Measurements from ENCODE around the gene KCNJ6. TPM values are rescaled to one million over a fixed set of nuclear protein-coding genes. Genes with fewer than 3 reads are reported as not detected.

Gene KCNJ6
- total and polyA plus RNA-seq, 4 donors = 0.16 TPM; not detected in 3

- intact Hi-C loops (cut with DNase I) = no loop called here
- 45 to 57% methylated on average over 5 of the region's 5 CpGs for WGBS, 2 donors
- H3K9me3 ChIP-seq (ENCODE audit: control insufficient read depth, low read length) = no peaks in the 10 kb centered on the region
Measured at GRCh38 chr21:37896788-37897187, 19.5 kb downstream of the KCNJ6 start.

DNA sequence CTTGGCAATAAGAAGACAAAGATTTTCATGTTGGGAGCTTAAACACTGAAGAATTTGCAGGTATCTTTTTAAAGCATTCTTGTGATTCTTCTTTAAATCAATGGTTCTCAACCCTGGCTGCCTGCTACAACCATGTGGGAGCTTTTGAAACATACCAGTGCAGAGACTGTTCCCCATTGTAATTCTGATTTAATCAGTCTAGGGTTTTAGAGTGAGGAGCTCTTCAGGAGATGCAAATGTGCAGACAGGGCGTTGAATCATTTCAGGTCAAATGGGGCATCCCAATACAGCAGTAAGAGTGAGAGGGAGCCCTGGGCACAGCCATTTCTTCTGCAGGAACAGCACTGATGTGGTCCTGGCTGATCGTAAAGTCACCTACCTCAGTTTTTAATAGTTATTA is 24.3 kb downstream of the KCNJ6 start:
- no peaks in the 10 kb centered on the region for H3K27me3 ChIP-seq (ENCODE audit: control insufficient read depth in 1 of 2, insufficient read depth in 2 of 2, low read length in 1 of 2)
- 49 to 65% methylated on average over 2 of the region's 2 CpGs for whole genome bisulfite sequencing, 2 donors
- H3K9me3 ChIP-seq (ENCODE audit: control insufficient read depth, low read length) = no peaks in the 10 kb centered on the region
- DNase-seq (no peak), ATAC-seq (ENCODE audit: low FRiP score) (no peak)
- intact Hi-C loops (cut with DNase I) = no loop called here
- H3K36me3 ChIP-seq (ENCODE audit: control insufficient read depth in 1 of 2, insufficient read depth in 2 of 2, low read length in 1 of 2) = no peaks in the 10 kb centered on the region
- H3K4me1 ChIP-seq (ENCODE audit: control insufficient read depth in 1 of 2, insufficient read depth in 2 of 2, low read length in 2 of 2) = no peaks in the 10 kb centered on the region
- H3K27ac ChIP-seq (ENCODE audit: low read depth in 1 of 2, low read length in 2 of 2) = no peak overlapping the region
- H3K4me3 ChIP-seq (ENCODE audit: low read length in 2 of 2) = no peak overlapping the region

More at GRCh38 chr21:37896788-37897187, 19.5 kb downstream of the KCNJ6 start:
- DNase-seq (no peak), ATAC-seq (ENCODE audit: low FRiP score) (no peak)
- H3K27ac ChIP-seq (ENCODE audit: low read depth in 1 of 2, low read length in 2 of 2) = no peak overlapping the region
- H3K4me3 ChIP-seq (ENCODE audit: low read length in 2 of 2) = no peak overlapping the region
- H3K36me3 ChIP-seq (ENCODE audit: control insufficient read depth in 1 of 2, insufficient read depth in 2 of 2, low read length in 1 of 2) = no peaks in the 10 kb centered on the region
- H3K27me3 ChIP-seq (ENCODE audit: control insufficient read depth in 1 of 2, insufficient read depth in 2 of 2, low read length in 1 of 2) = no peaks in the 10 kb centered on the region
- no peaks in the 10 kb centered on the region for H3K4me1 ChIP-seq (ENCODE audit: control insufficient read depth in 1 of 2, insufficient read depth in 2 of 2, low read length in 2 of 2)

DNA sequence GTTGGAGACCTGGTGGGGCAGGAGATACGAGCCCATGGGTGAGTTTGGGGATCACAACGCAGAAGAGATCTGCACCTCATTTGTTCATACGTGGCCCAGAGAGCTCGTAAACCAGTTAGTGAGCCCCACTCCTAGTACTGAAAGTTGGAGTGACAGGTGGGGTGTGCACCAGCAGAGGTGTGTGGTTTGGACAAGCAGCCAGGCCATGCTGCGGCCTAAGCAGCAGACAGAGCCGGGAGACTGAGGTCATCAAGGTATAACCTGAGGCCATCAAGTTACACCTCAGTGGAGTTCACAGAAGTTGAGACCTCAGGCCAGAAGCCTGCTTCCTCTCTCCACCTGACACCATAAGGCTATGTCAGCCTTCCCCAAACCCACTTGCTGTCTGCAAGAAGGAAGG is 27.6 kb downstream of the KCNJ6 start:
- Histone ChIP-seq H3K4me1 (ENCODE audit: control insufficient read depth in 1 of 2, insufficient read depth in 2 of 2, low read length in 2 of 2) (no peaks in the 10 kb centered on the region), H3K27me3 (ENCODE audit: control insufficient read depth in 1 of 2, insufficient read depth in 2 of 2, low read length in 1 of 2) (no peaks in the 10 kb centered on the region), H3K4me3 (ENCODE audit: low read length in 2 of 2) (no peak overlapping the region), H3K36me3 (ENCODE audit: control insufficient read depth in 1 of 2, insufficient read depth in 2 of 2, low read length in 1 of 2) (no peaks in the 10 kb centered on the region), H3K9me3 (ENCODE audit: control insufficient read depth, low read length) (peaks cover 4% of the 10 kb centered on the region), H3K27ac (ENCODE audit: low read depth in 1 of 2, low read length in 2 of 2) (no peak overlapping the region)
- intact Hi-C loops (cut with DNase I) = no loop called here
- 76 to 89% methylated on average over 6 of the region's 6 CpGs for WGBS, 2 donors
- ATAC-seq (ENCODE audit: low FRiP score) (no peak), DNase-seq (no peak)

GRCh38 chr21:37886726-37887299 is 29.4 kb downstream of the KCNJ6 start:
- intact Hi-C loops (cut with DNase I) = no loop called here
- DNase-seq (no peak), ATAC-seq (ENCODE audit: low FRiP score) (no peak)
- 79 to 83% methylated on average over 3 of the region's 3 CpGs for WGBS, 2 donors
- Histone ChIP-seq H3K27ac (ENCODE audit: low read depth in 1 of 2, low read length in 2 of 2) (no peak overlapping the region), H3K36me3 (ENCODE audit: control insufficient read depth in 1 of 2, insufficient read depth in 2 of 2, low read length in 1 of 2) (no peaks in the 10 kb centered on the region), H3K4me1 (ENCODE audit: control insufficient read depth in 1 of 2, insufficient read depth in 2 of 2, low read length in 2 of 2) (no peaks in the 10 kb centered on the region), H3K27me3 (ENCODE audit: control insufficient read depth in 1 of 2, insufficient read depth in 2 of 2, low read length in 1 of 2) (no peaks in the 10 kb centered on the region), H3K4me3 (ENCODE audit: low read length in 2 of 2) (no peak overlapping the region), H3K9me3 (ENCODE audit: control insufficient read depth, low read length) (peaks cover 4% of the 10 kb centered on the region)

DNA sequence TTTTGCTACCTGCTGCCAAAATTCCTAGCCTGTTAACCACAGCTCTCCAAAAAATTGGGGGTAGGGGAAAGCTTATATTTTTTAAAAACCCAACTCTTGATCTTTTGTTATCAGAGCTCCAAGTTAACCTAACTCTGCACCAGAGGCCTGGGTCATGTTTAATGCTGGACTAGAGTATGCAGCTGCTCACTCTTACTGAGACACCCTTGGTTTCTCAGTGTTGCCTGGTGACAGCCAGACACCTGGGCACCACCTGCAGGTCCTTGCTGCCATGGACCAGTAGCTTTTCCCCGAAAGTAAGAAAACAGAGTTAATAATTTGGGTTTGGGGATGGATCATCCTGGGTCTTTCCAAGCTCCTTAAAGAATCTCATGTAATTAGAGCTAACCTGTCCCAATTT is 30.1 kb downstream of the KCNJ6 start:
- Histone ChIP-seq H3K27ac (ENCODE audit: low read depth in 1 of 2, low read length in 2 of 2) (no peak overlapping the region), H3K36me3 (ENCODE audit: control insufficient read depth in 1 of 2, insufficient read depth in 2 of 2, low read length in 1 of 2) (no peaks in the 10 kb centered on the region), H3K4me3 (ENCODE audit: low read length in 2 of 2) (no peak overlapping the region), H3K4me1 (ENCODE audit: control insufficient read depth in 1 of 2, insufficient read depth in 2 of 2, low read length in 2 of 2) (no peaks in the 10 kb centered on the region), H3K9me3 (ENCODE audit: control insufficient read depth, low read length) (peaks cover 4% of the 10 kb centered on the region), H3K27me3 (ENCODE audit: control insufficient read depth in 1 of 2, insufficient read depth in 2 of 2, low read length in 1 of 2) (no peaks in the 10 kb centered on the region)
- no peak for ATAC-seq (ENCODE audit: low FRiP score)
- DNase-seq = no peak
- intact Hi-C loops (cut with DNase I) = no loop called here
- 87 to 88% methylated on average over 1 of the region's 1 CpG for WGBS, 2 donors

GRCh38 chr21:37878946-37879660 is 37.2 kb downstream of the KCNJ6 start:
- Histone ChIP-seq H3K27ac (ENCODE audit: low read depth in 1 of 2, low read length in 2 of 2) (no peak overlapping the region), H3K27me3 (ENCODE audit: control insufficient read depth in 1 of 2, insufficient read depth in 2 of 2, low read length in 1 of 2) (no peaks in the 10 kb centered on the region), H3K4me3 (ENCODE audit: low read length in 2 of 2) (no peak overlapping the region), H3K9me3 (ENCODE audit: control insufficient read depth, low read length) (no peaks in the 10 kb centered on the region), H3K4me1 (ENCODE audit: control insufficient read depth in 1 of 2, insufficient read depth in 2 of 2, low read length in 2 of 2) (no peaks in the 10 kb centered on the region), H3K36me3 (ENCODE audit: control insufficient read depth in 1 of 2, insufficient read depth in 2 of 2, low read length in 1 of 2) (no peaks in the 10 kb centered on the region)
- DNase-seq = no peak
- intact Hi-C loops (cut with DNase I) = no loop called here
- 68 to 69% methylated on average over 7 of the region's 7 CpGs for WGBS, 2 donors
- no peak for ATAC-seq (ENCODE audit: low FRiP score)

- intact Hi-C loops (cut with DNase I) = no loop called here
- no peak for ATAC-seq (ENCODE audit: low FRiP score)
- Histone ChIP-seq H3K36me3 (ENCODE audit: control insufficient read depth in 1 of 2, insufficient read depth in 2 of 2, low read length in 1 of 2) (no peaks in the 10 kb centered on the region), H3K4me3 (ENCODE audit: low read length in 2 of 2) (no peak overlapping the region), H3K9me3 (ENCODE audit: control insufficient read depth, low read length) (no peaks in the 10 kb centered on the region), H3K27ac (ENCODE audit: low read depth in 1 of 2, low read length in 2 of 2) (no peak overlapping the region), H3K4me1 (ENCODE audit: control insufficient read depth in 1 of 2, insufficient read depth in 2 of 2, low read length in 2 of 2) (no peaks in the 10 kb centered on the region), H3K27me3 (ENCODE audit: control insufficient read depth in 1 of 2, insufficient read depth in 2 of 2, low read length in 1 of 2) (no peaks in the 10 kb centered on the region)
- DNase-seq = no peak
- WGBS, 2 donors = 73 to 78% methylated on average over 3 of the region's 3 CpGs
Measured at GRCh38 chr21:37877888-37878684, 38.2 kb downstream of the KCNJ6 start.

DNA sequence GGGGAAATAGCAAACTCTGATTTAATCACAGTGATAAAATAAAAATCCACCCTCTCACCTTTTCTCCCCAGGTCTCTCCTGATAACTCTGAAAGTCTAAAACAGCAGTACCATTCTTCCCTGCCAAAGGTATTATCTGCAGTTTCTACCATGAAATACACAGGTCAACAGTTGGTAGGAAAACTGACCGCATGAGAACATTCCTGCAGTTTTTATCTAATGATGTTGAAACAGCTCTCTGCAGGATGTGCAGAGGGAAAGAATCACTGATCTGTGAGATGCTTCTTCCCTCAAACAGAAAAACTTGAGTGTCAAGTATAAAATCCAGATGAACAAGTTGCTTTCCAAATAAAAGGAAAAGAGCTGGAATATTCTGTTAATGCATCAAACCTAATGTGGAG is 39.1 kb downstream of the KCNJ6 start:
- intact Hi-C loops (cut with DNase I) = no loop called here
- Histone ChIP-seq H3K9me3 (ENCODE audit: control insufficient read depth, low read length) (no peaks in the 10 kb centered on the region), H3K4me1 (ENCODE audit: control insufficient read depth in 1 of 2, insufficient read depth in 2 of 2, low read length in 2 of 2) (no peaks in the 10 kb centered on the region), H3K27ac (ENCODE audit: low read depth in 1 of 2, low read length in 2 of 2) (no peak overlapping the region), H3K27me3 (ENCODE audit: control insufficient read depth in 1 of 2, insufficient read depth in 2 of 2, low read length in 1 of 2) (no peaks in the 10 kb centered on the region), H3K36me3 (ENCODE audit: control insufficient read depth in 1 of 2, insufficient read depth in 2 of 2, low read length in 1 of 2) (no peaks in the 10 kb centered on the region), H3K4me3 (ENCODE audit: low read length in 2 of 2) (no peak overlapping the region)
- DNase-seq (no peak), ATAC-seq (ENCODE audit: low FRiP score) (no peak)
- 76 to 79% methylated on average over 1 of the region's 1 CpG for WGBS, 2 donors

All from aorta (tissue), 5 donors.